ENCODE measurements around the gene DIAPH2.

GRCh38 chrX:96776966-96777365 is 92.3 kb downstream of the DIAPH2 start:
- no peak for TF ChIP-seq POLR2A (IDR thresholded peaks at IDR 0.05)
- TF ChIP-seq CTCF (IDR thresholded peaks at IDR 0.05): no peak
